IPS-NIHi7 (cell line): ENCODE results near the gene XRCC6.
"Not testable (repeated sequence)": the region's sequence is repeated elsewhere in the genome, so short reads cannot be mapped to it uniquely, and the experiment has no call there.

Experiments
- DNase-seq: peaks from one replicate; pipeline ENCODE4 v3.0.0; 2012; ENCODE audit warnings: mixed read lengths; ENCODE audit errors: extremely low spot score

The XRCC6 gene

GRCh38 chr22:41598891-41599635 is 22.0 kb upstream of the XRCC6 start:
- no peak for DNase-seq

DNA sequence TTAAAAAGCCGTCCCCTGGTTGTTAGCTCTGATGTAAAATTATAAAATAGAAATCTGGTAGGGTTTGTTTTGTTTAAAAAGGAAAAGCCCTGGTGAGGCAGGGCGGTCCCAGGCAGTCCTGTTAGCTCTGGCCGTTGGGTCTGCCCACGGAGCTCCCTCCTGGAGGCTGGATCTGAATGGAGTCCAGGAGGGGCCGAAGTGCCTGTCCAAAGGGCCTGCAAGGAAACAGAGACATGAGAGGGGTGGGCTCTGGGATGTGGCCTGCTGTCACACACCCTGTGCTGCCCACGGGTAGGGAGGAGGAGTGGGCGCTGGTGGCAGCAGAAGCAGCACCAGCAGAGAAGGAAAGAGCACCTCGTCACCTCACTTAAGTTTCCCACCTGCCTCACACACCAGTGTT is 20.1 kb upstream of the XRCC6 start:
- no peak for DNase-seq

DNA sequence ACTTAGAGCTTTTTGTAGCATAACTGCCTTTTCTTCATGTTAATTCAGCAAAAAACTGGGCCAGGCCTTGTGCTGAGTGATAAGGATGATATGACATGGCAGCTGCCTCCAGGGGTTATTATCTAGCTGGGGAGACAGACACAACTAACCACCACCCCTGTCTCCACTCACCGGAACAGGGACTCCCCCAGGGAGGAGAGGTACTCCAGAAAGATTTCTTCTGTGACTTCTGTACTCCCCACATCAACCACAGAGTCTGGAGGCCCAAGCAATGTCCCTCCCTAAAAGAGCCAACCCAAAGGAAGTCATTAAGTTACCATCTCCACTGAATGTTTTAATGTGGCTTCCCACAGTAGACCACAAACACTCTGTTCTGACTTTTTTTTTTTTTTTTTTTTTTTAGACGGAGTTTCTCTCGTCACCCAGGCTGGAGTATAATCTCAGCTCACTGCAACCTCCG is 17.2 kb upstream of the XRCC6 start:
- DNase-seq, result no peak

DNA sequence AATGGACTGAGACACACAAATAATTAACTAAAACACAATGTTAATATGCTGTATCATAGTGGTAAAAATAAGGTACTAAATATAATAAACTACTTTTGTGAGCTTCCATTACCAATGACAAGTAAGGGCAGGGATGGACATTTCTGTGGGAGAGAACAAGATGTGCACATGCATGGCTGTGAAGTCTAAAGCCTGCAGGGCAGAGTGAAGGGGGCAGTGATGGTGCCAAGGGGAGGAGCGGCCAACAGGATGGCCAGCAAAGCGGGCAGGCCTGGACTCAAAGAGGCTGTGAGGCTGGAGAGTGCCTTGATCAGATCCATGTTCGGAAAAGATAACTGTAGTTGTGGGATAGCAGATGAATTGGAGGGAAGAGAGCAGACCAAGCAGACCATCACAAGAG is 12.7 kb upstream of the XRCC6 start:
- DNase-seq, result no peak

- DNase-seq, result no peak
Observed at GRCh38 chr22:41612603-41613306, 8.3 kb upstream of the XRCC6 start.

GRCh38 chr22:41613456-41613855 is 7.6 kb upstream of the XRCC6 start:
- DNase-seq, result no peak

- peak; percentile 56 for DNase-seq
Observed at GRCh38 chr22:41619979-41620588, 1.0 kb upstream of the XRCC6 start.

DNA sequence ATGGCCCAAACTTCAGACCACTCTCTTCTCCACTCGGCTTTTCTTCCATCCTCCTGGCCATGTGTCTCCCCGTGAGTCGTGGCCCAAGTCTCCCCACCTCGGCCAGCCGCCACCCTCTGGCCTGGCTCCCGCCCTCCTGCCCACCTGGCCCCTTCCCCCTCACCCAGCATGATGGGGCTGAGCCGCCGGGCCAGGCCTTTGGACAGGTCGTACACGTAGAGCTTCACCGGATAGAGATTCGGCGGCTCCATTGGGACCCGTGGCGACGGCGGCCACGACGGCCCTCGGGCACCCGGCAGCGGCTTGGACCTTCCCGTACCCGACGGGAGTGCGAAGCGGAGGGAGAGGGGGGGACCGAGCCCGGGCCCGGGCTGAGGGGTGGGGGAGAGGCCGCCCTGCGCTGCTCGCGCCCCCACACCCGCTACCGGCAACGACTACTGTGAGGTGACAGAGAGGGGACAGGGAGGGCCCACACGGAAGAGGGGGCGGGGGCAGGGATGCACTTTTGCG is 451 bp upstream of the XRCC6 start, which contains the start of gene DESI1:
TSS of gene DESI1 (minus strand) at position 455 of the 510 bp plus-strand sequence. CDS start at position 251, 204 bp downstream.
- peak; percentile 67 for DNase-seq

DNA sequence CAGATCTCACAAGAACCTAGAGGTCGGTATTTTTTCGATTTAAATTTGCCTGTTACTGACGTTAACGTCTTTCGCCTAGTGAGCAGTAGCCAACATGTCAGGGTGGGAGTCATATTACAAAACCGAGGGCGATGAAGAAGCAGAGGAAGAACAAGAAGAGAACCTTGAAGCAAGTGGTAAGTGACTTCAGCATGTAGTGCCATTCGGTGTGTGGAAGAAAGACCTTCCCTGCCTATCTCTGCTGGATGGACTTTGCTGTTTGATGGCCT is 750 bp downstream of the XRCC6 start:
- DNase-seq, result no peak

- no peak for DNase-seq
Observed at GRCh38 chr22:41625577-41625976, 4.5 kb downstream of the XRCC6 start.

DNA sequence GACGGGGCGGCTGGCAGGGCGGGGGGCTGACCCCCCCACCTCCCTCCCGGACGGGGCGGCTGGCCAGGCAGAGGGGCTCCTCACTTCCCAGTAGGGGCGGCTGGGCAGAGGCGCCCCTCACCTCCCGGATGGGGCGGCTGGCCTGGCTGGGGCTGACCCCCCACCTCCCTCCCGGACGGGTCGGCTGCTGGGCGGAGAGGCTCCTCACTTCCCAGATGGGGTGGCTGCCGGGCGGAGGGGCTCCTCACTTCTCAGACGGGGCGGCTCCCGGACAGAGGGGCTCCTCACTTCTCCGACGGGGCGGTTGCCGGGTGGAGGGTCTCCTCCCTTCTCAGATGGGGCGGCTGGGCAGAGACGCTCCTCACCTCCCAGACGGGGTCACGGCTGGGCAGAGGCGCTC is 10.0 kb downstream of the XRCC6 start:
- not testable (repeated sequence) for DNase-seq

DNA sequence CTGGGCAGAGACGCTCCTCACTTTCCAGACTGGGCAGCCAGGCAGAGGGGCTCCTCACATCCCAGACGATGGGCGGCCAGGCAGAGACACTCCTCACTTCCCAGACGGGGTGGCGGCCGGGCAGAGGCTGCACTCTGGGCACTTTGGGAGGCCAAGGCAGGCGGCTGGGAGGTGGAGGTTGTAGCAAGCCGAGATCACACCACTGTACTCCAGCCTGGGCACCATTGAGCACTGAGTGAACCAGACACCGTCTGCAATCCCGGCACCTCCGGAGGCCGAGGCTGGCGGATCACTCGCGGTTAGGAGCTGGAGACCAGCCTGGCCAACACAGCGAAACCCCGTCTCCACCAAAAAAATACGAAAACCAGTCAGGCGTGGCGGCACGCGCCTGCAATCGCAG is 10.5 kb downstream of the XRCC6 start:
- DNase-seq, result not testable (repeated sequence)

DNA sequence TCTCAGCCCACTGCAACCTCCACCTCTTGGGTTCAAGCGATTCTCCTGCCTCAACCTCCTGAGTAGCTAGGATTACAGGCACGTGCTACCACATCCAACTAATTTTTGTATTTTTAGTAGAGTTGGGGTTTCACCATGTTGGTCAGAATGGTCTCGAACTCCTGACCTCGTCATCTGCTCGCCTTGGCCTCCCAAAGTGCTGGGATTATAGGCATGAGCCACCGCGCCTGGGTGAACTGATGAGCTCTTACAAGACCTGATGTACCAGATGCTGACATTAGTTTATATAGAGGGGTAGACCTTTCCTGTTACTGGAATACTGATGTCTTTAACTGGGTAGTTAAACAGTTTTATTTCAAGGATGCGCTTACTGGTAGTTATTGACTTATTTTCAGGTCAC is 13.5 kb downstream of the XRCC6 start:
- not testable (repeated sequence) for DNase-seq

DNA sequence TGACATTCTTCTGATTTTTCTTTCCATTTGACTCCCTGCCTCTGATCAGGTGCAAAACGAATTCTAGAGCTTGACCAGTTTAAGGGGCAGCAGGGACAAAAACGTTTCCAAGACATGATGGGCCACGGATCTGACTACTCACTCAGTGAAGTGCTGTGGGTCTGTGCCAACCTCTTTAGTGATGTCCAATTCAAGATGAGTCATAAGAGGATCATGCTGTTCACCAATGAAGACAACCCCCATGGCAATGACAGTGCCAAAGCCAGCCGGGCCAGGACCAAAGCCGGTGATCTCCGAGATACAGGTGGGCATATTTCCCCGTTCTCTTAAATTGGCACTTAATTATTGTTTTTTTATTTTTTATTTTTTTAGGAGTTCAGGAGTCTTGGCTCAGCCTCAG is 15.4 kb downstream of the XRCC6 start:
- DNase-seq, result no peak

GRCh38 chr22:41637623-41638022 is 16.5 kb downstream of the XRCC6 start:
- DNase-seq, result not testable (repeated sequence)

GRCh38 chr22:41638124-41638523 is 17.0 kb downstream of the XRCC6 start:
- DNase-seq, result no peak

- no peak for DNase-seq
Observed at GRCh38 chr22:41638748-41639147, 17.7 kb downstream of the XRCC6 start.

DNA sequence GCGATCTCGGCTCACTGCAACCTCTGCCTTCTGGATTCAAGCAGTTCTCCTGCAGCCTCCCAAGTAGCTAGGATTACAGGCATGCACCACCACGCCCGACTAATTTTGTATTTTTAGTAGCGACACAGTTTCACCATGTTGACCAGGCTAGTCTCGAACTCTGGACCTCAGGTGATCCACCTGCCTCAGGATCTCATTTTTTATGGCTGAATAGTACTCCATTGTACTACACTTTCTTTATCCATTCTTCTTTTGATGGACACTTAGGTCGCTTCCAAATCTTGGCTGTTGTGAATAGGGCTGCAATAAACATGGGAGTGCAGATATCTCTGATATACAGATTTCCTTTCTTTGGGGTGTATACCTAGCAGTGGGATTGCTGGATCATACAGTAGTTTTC is 20.8 kb downstream of the XRCC6 start:
- no peak for DNase-seq

GRCh38 chr22:41642331-41643110 is 21.4 kb downstream of the XRCC6 start:
- no peak for DNase-seq

GRCh38 chr22:41647771-41648170 is 26.7 kb downstream of the XRCC6 start:
- DNase-seq, result no peak

DNA sequence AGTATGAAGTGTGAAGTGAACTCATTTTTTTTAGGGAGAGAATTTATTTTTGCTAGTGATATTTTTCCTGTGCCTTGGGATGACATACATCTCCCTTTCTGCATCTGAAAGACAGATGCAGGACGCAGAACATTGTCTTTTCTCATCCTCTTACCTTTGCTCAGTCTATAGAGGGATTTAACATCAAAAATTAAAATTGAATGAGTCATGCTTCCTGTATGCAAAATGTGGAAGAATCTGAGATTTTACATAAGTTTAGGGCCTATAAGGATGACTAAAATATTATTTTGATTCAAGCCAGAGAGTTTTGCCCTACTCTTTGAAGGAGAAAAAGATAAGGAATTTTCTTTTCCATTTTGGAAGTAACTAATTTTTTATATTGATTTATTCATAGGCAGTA is 27.3 kb downstream of the XRCC6 start:
- no peak for DNase-seq

DNA sequence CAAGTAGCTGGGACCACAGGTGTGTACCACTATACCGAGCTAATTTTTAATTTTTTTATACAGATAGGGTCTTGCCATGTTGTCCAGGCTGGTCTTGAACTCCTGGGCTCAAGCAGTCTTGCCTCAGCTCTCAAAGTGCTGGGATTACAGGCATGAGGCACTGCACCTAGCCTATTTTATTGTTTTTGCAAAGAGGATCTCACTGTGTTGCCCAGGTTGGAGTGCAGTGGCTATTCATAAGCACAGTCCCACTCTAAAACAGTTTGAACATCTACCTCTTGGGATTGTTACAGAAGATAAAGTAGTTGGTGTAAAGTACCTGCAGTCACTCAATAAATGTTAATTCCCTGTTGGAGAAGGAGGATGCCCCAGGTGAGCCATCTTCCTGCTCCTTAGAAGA is 29.1 kb downstream of the XRCC6 start:
- no peak for DNase-seq
